Colonic mucosa (tissue), 4 donors: Measurements from ENCODE around the gene FABP1. TPM values are rescaled to one million over a fixed set of nuclear protein-coding genes. Genes with fewer than 3 reads are reported as not detected.

Source experiments
- DNase-seq: peaks from one replicate; pipeline ENCODE4 v3.0.0-alpha.2; 2020
- H3K27ac ChIP-seq: fragments of 200-600 bp; one replicate; pipeline ENCODE4 v1.8.0; 2021
- H3K27me3 ChIP-seq: fragments of 200-600 bp; one replicate; pipeline ENCODE4 v1.8.0; 2021
- H3K36me3 ChIP-seq: fragments of 200-600 bp; one replicate; pipeline ENCODE4 v1.8.0; 2021
- H3K4me1 ChIP-seq: fragments of 200-600 bp; one replicate; pipeline ENCODE4 v1.8.0; 2021; ENCODE audit warnings: mild to moderate bottlenecking
- H3K4me3 ChIP-seq: fragments of 200-600 bp; one replicate; pipeline ENCODE4 v1.8.0; 2021
- H3K9ac ChIP-seq, 2 donors: one replicate each; pipeline ENCODE4 v1.7.0; 2013; ENCODE audit warnings: control low read depth in 2 of 2, low read depth in 2 of 2, low read length in 2 of 2
- H3K9me3 ChIP-seq: fragments of 200-600 bp; one replicate; pipeline ENCODE4 v1.8.0; 2021
- CTCF ChIP-seq: fragments of 200-600 bp; IDR thresholded peaks from one replicate; pipeline ENCODE4 v1.8.0; 2022; ENCODE audit warnings: antibody characterized with exemption, mild to moderate bottlenecking
- intact Hi-C: fragments of 100-400 bp; cut with DNase I; formaldehyde crosslinking; loops from one replicate; pipeline ENCODE4 v1.14.1; 2022
- total RNA-seq, 2 donors: library from RNA; stranded (reverse); fragmentation: NEBNext Ultra II Directional in 1 of 2; extraction: Animal tissue kit (Norgen Biotek cat#: 25700) in 1 of 2; gene quantifications; one replicate each; pipeline ENCODE4 v1.2.1, GENCODE V29; 2021
- donor health status: healthy.
- donor health status: DM: no; HTN: no; CAD: no.
- donor health status: DM: no; HTN: no; CAD: no.

The FABP1 gene
- total RNA-seq, 2 donors from 2014 or later = 2,582 to 2,822 TPM

GRCh38 chr2:88122141-88122884 is 5.5 kb downstream of the FABP1 start:
- Histone ChIP-seq H3K27ac (peak overlapping the region; percentile 32), H3K27me3 (no peaks in the 10 kb centered on the region), H3K4me1 (no peaks in the 10 kb centered on the region), H3K36me3 (no peaks in the 10 kb centered on the region), H3K4me3 (no peak overlapping the region), H3K9ac (no peak overlapping the region), H3K9me3 (no peaks in the 10 kb centered on the region)
- peak; percentile 59 for DNase-seq
- TF ChIP-seq CTCF = no peak
- intact Hi-C loops = no loop called here

- no peaks in the 10 kb centered on the region for H3K27me3 ChIP-seq
- no peaks in the 10 kb centered on the region for H3K36me3 ChIP-seq
- intact Hi-C loops = no loop called here
- H3K9ac ChIP-seq = no peak overlapping the region
- DNase-seq = no peak
- TF ChIP-seq CTCF = no peak
- H3K4me1 ChIP-seq = no peaks in the 10 kb centered on the region
- H3K27ac ChIP-seq = no peak overlapping the region
- no peak overlapping the region for H3K4me3 ChIP-seq
- H3K9me3 ChIP-seq = no peaks in the 10 kb centered on the region
These were observed 6.2 kb downstream of the FABP1 start for GRCh38 chr2:88121678-88122077.

GRCh38 chr2:88117973-88118372 is 9.9 kb downstream of the FABP1 start:
- no peak for DNase-seq
- no peaks in the 10 kb centered on the region for H3K9me3 ChIP-seq
- intact Hi-C loops = no loop called here
- no peak overlapping the region for H3K9ac ChIP-seq
- no peak overlapping the region for H3K27ac ChIP-seq
- H3K36me3 ChIP-seq = no peaks in the 10 kb centered on the region
- no peak for TF ChIP-seq CTCF
- no peaks in the 10 kb centered on the region for H3K27me3 ChIP-seq
- no peaks in the 10 kb centered on the region for H3K4me1 ChIP-seq
- H3K4me3 ChIP-seq = no peak overlapping the region

- Histone ChIP-seq H3K36me3 (no peaks in the 10 kb centered on the region), H3K4me1 (no peaks in the 10 kb centered on the region), H3K9me3 (no peaks in the 10 kb centered on the region), H3K27me3 (no peaks in the 10 kb centered on the region), H3K27ac (no peak overlapping the region), H3K9ac (no peak overlapping the region), H3K4me3 (no peak overlapping the region)
- intact Hi-C loops = no loop called here
- DNase-seq = no peak
- no peak for TF ChIP-seq CTCF
These were observed 11.0 kb downstream of the FABP1 start for GRCh38 chr2:88116669-88117432.

- H3K27me3 ChIP-seq = no peaks in the 10 kb centered on the region
- no peaks in the 10 kb centered on the region for H3K36me3 ChIP-seq
- no peak for DNase-seq
- TF ChIP-seq CTCF = no peak
- intact Hi-C loops = no loop called here
- no peaks in the 10 kb centered on the region for H3K9me3 ChIP-seq
- H3K9ac ChIP-seq = no peak overlapping the region
- H3K4me1 ChIP-seq = no peaks in the 10 kb centered on the region
- H3K27ac ChIP-seq = no peak overlapping the region
- H3K4me3 ChIP-seq = no peak overlapping the region
These were observed 11.9 kb downstream of the FABP1 start for GRCh38 chr2:88115825-88116518.
